SK-N-SH (cell line): ENCODE results near the gene TBL1XR1.

ENCODE experiments used
- CTCF ChIP-seq: fragments of 200-600 bp; sonication (generic); IDR thresholded peaks from 2 replicates; pipeline ENCODE4 v1.6.1; 2017; ENCODE audit warnings: antibody characterized with exemption, mild to moderate bottlenecking, moderate library complexity
- EP300 ChIP-seq, 2 experiments: IDR thresholded peaks; 2 replicates each; pipeline versions ENCODE4 v1.4.0 to v1.6.1; 2012; ENCODE audit warnings: borderline replicate concordance in 1 of 2, low read depth in 1 of 2, low read length in 1 of 2
- GABPA ChIP-seq: IDR thresholded peaks from 2 replicates; pipeline ENCODE4 v1.4.0; 2012; ENCODE audit warnings: low read depth, mild to moderate bottlenecking
- IRF3 ChIP-seq: fragments of 150-350 bp; IDR thresholded peaks from 2 replicates; pipeline ENCODE4 v1.6.1; 2016; ENCODE audit warnings: mild to moderate bottlenecking, low read depth, low read length
- JUND ChIP-seq: IDR thresholded peaks from 2 replicates; pipeline ENCODE4 v1.4.0; 2012
- NRF1 ChIP-seq: IDR thresholded peaks from 2 replicates; pipeline ENCODE4 v1.6.1; 2012; ENCODE audit warnings: low read depth, mild to moderate bottlenecking, low read length
- POLR2AphosphoS5 ChIP-seq: IDR thresholded peaks from 2 replicates; pipeline ENCODE4 v1.6.1; 2012; ENCODE audit warnings: low read depth, low read length
- RCOR1 ChIP-seq: fragments of 150-350 bp; IDR thresholded peaks from 2 replicates; pipeline ENCODE4 v1.6.1; 2017; ENCODE audit warnings: antibody characterized with exemption, low read length

- TF ChIP-seq CTCF (no peak), POLR2AphosphoS5 (no peak), GABPA (no peak), NRF1 (no peak), RCOR1 (no peak), EP300 (IDR thresholded peaks at IDR 0.05; ENCODE audit: borderline replicate concordance in 1 of 2, low read depth in 1 of 2, low read length in 1 of 2) (no peak), JUND (no peak), IRF3 (no peak)
Observed at GRCh38 chr3:177145954-177146353, 51.3 kb downstream of the TBL1XR1 start.
